Stimulated activated CD4-positive, alpha-beta T cell treated with anti-CD3 and anti-CD28 coated beads, Interleukin-1b, Interleukin-23, amount 100 ng/mL, for 48 hours (primary cell): ENCODE results near the gene NR5A2.

Experiments used
- DNase-seq: peaks from one replicate; pipeline ENCODE4 v3.0.0-alpha.2; 2020

Gene NR5A2

GRCh38 chr1:200130552-200130951 lies 103.0 kb downstream of the NR5A2 start:
- no peak for DNase-seq

- DNase-seq, result no peak
Observed at GRCh38 chr1:200131551-200132125, 104.1 kb downstream of the NR5A2 start.

GRCh38 chr1:200133123-200133522 lies 105.6 kb downstream of the NR5A2 start:
- no peak for DNase-seq

- DNase-seq, result no peak
Observed at GRCh38 chr1:200134116-200134515, 106.6 kb downstream of the NR5A2 start.

GRCh38 chr1:200136384-200136783 lies 108.9 kb downstream of the NR5A2 start:
- DNase-seq, result no peak

- no peak for DNase-seq
Observed at GRCh38 chr1:200139661-200140250, 112.2 kb downstream of the NR5A2 start.

GRCh38 chr1:200143347-200143746 lies 115.8 kb downstream of the NR5A2 start:
- DNase-seq, result no peak

GRCh38 chr1:200146100-200146499 lies 118.6 kb downstream of the NR5A2 start:
- no peak for DNase-seq

- DNase-seq, result no peak
Observed at GRCh38 chr1:200147094-200147493, 119.6 kb downstream of the NR5A2 start.

GRCh38 chr1:200147742-200148141 lies 120.2 kb downstream of the NR5A2 start:
- no peak for DNase-seq

GRCh38 chr1:200150006-200150405 lies 122.5 kb downstream of the NR5A2 start:
- no peak for DNase-seq

GRCh38 chr1:200150721-200151120 lies 123.2 kb downstream of the NR5A2 start:
- no peak for DNase-seq

- no peak for DNase-seq
Observed at GRCh38 chr1:200152336-200152735, 124.8 kb downstream of the NR5A2 start.

- DNase-seq, result peak; percentile 59
Observed at GRCh38 chr1:200153277-200154055, 126.0 kb downstream of the NR5A2 start.

- DNase-seq, result peak; percentile 54
Observed at GRCh38 chr1:200154069-200154767, 126.7 kb downstream of the NR5A2 start.

GRCh38 chr1:200157715-200158114 lies 130.2 kb downstream of the NR5A2 start:
- DNase-seq, result no peak

GRCh38 chr1:200161801-200162200 lies 134.3 kb downstream of the NR5A2 start:
- no peak for DNase-seq

GRCh38 chr1:200162258-200162657 lies 134.7 kb downstream of the NR5A2 start:
- no peak for DNase-seq

- DNase-seq, result no peak
Observed at GRCh38 chr1:200162877-200163276, 135.4 kb downstream of the NR5A2 start.

- no peak for DNase-seq
Observed at GRCh38 chr1:200163911-200164310, 136.4 kb downstream of the NR5A2 start.

- no peak for DNase-seq
Observed at GRCh38 chr1:200165493-200166220, 138.1 kb downstream of the NR5A2 start.

GRCh38 chr1:200166411-200166810 lies 138.9 kb downstream of the NR5A2 start:
- DNase-seq, result no peak

- DNase-seq, result no peak
Observed at GRCh38 chr1:200168926-200169325, 141.4 kb downstream of the NR5A2 start.
